Left lung (tissue), 10 donors: ENCODE results near the gene PDIK1L. TPM values are rescaled to one million over a fixed set of nuclear protein-coding genes. Genes with fewer than 3 reads are reported as not detected.
A peak's percentile ranks its signal among the peaks of the same experiment; 100 is the strongest.
"Not testable (repeated sequence)": the region's sequence is repeated elsewhere in the genome, so short reads cannot be mapped to it uniquely, and the experiment has no call there.

Experiments used
- ATAC-seq: fragments of 200-7000 bp; cut with Tn5 transposase; one replicate; pipeline ENCODE4 v1.9.1; 2020; ENCODE audit warnings: moderate library complexity
- DNase-seq, 4 donors: peaks; one replicate each; pipeline ENCODE4 v3.0.0-alpha.2; 2013 to 2020
- H3K27ac ChIP-seq, 2 donors: fragments of 200-600 bp; sonication (generic) in 1 of 2; one replicate each; pipeline versions ENCODE4 v1.5.0 to v1.8.0; 2020 to 2021
- H3K27me3 ChIP-seq, 2 donors: fragments of 200-600 bp; sonication (generic) in 1 of 2; one replicate each; pipeline versions ENCODE4 v1.5.0 to v1.8.0; 2020 to 2021
- H3K36me3 ChIP-seq, 2 donors: fragments of 200-600 bp; sonication (generic) in 1 of 2; one replicate each; pipeline versions ENCODE4 v1.5.0 to v1.8.0; 2020 to 2021
- H3K4me1 ChIP-seq, 2 donors: fragments of 200-600 bp; one replicate each; pipeline ENCODE4 v1.8.0; 2021
- H3K4me3 ChIP-seq, 2 donors: fragments of 200-600 bp; sonication (generic) in 1 of 2; one replicate each; pipeline versions ENCODE4 v1.5.0 to v1.8.0; 2020 to 2021; ENCODE audit warnings: mild to moderate bottlenecking in 1 of 2
- H3K9me3 ChIP-seq, 2 donors: fragments of 200-600 bp; sonication (generic) in 1 of 2; one replicate each; pipeline versions ENCODE4 v1.5.0 to v1.8.0; 2020 to 2021
- intact Hi-C, 2 donors: fragments of 100-400 bp; cut with DNase I; formaldehyde crosslinking; loops; one replicate each; pipeline versions ENCODE4 v1.11.2 to v1.14.2; 2022
- polyA plus RNA-seq, 6 donors: library from polyadenylated mRNA; unstranded; fragments of 120-200 nt; gene quantifications; one replicate each; pipeline ENCODE4 v1.2.1, GENCODE V29; 2013; ENCODE audit not compliant: insufficient read length in 6 of 6
- total RNA-seq, 2 donors: library from RNA; stranded (reverse); fragmentation: NEBNext Ultra II Directional; extraction: Animal tissue kit (Norgen Biotek cat#: 25700); gene quantifications; one replicate each; pipeline ENCODE4 v1.2.1, GENCODE V29; 2021
- TF ChIP-seq, protein P1 (sequence below), 2 donors: fragments of 200-600 bp; sonication (generic) in 1 of 2; IDR thresholded peaks; one replicate each; pipeline versions ENCODE4 v1.5.0 to v1.8.0; 2021; ENCODE audit warnings: antibody characterized with exemption in 2 of 2
- donor health status: DM: no; HTN: yes; CAD: no.
- donor health status: DM: no; HTN: no; CAD: no.

PDIK1L gene
- total and polyA plus RNA-seq, 8 donors, result 7.0 to 26.0 (median 22.2) TPM

DNA sequence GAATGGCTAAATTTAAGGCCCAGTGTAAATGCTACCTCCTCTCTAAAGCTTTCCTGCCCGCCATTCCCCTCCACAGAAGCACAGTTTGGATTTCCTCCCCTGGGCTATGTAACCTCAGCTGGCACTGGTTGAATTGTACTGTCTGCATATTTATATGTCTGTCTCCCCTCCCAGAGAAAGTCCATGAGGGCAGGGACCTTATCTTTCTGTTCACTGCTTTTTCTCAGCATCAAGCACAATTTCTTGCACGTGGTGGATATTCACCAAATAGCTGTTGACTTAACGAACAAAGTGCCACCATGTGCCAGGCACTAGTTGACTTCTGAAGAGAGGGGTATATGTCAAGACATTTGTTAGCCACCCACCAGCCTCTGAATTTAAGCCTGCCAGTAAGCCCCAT is 9.5 kb upstream of the PDIK1L start:
- no peak overlapping the region for H3K27ac ChIP-seq
- H3K9me3 ChIP-seq, result no peaks in the 10 kb centered on the region
- H3K36me3 ChIP-seq, result no peaks in the 10 kb centered on the region
- TF ChIP-seq, protein P1, sequence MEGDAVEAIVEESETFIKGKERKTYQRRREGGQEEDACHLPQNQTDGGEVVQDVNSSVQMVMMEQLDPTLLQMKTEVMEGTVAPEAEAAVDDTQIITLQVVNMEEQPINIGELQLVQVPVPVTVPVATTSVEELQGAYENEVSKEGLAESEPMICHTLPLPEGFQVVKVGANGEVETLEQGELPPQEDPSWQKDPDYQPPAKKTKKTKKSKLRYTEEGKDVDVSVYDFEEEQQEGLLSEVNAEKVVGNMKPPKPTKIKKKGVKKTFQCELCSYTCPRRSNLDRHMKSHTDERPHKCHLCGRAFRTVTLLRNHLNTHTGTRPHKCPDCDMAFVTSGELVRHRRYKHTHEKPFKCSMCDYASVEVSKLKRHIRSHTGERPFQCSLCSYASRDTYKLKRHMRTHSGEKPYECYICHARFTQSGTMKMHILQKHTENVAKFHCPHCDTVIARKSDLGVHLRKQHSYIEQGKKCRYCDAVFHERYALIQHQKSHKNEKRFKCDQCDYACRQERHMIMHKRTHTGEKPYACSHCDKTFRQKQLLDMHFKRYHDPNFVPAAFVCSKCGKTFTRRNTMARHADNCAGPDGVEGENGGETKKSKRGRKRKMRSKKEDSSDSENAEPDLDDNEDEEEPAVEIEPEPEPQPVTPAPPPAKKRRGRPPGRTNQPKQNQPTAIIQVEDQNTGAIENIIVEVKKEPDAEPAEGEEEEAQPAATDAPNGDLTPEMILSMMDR (IDR thresholded peaks at IDR 0.05), result no peak
- H3K27me3 ChIP-seq, result no peaks in the 10 kb centered on the region
- no peak for ATAC-seq
- intact Hi-C loops, result loop anchor here in 1 of 2 donors (5.0 kb wide), 1 partner anchor 45 kb away; no protein-coding TSS in a partner anchor
- H3K4me3 ChIP-seq, result no peak overlapping the region
- H3K4me1 ChIP-seq, result peaks cover 0 to 7% of the 10 kb centered on the region in 2 donors
- no peak for DNase-seq

- H3K4me3 ChIP-seq, result no peak overlapping the region
- no peaks in the 10 kb centered on the region for H3K36me3 ChIP-seq
- H3K27me3 ChIP-seq, result no peaks in the 10 kb centered on the region
- no peak for DNase-seq
- H3K27ac ChIP-seq, result no peak overlapping the region
- ATAC-seq, result no peak
- no peaks in the 10 kb centered on the region for H3K9me3 ChIP-seq
- TF ChIP-seq, protein P1 (IDR thresholded peaks at IDR 0.05), result no peak
- intact Hi-C loops, result loop anchor here in 1 of 2 donors (5.0 kb wide), 1 partner anchor 45 kb away; no protein-coding TSS in a partner anchor
- peaks cover 0 to 7% of the 10 kb centered on the region in 2 donors for H3K4me1 ChIP-seq
These were observed 9.1 kb upstream of the PDIK1L start for GRCh38 chr1:26102526-26102925.

- DNase-seq, H3K4me1 ChIP-seq, H3K27ac ChIP-seq, ATAC-seq, H3K27me3 ChIP-seq, H3K4me3 ChIP-seq, H3K36me3 ChIP-seq, intact Hi-C loops, H3K9me3 ChIP-seq: not testable (repeated sequence)
These were observed 6.4 kb upstream of the PDIK1L start for GRCh38 chr1:26105226-26105548.

- Histone ChIP-seq H3K4me3 (no peak overlapping the region), H3K4me1 (peaks cover 14 to 38% of the 10 kb centered on the region in 2 donors), H3K27ac (no peak overlapping the region), H3K27me3 (no peaks in the 10 kb centered on the region), H3K9me3 (no peaks in the 10 kb centered on the region), H3K36me3 (no peaks in the 10 kb centered on the region)
- TF ChIP-seq, protein P1 (IDR thresholded peaks at IDR 0.05), result no peak
- intact Hi-C loops, result no loop called here
- ATAC-seq (no peak), DNase-seq (no peak)
These were observed 2.1 kb upstream of the PDIK1L start for GRCh38 chr1:26109229-26110164.

GRCh38 chr1:26110731-26111529 is 694 bp upstream of the PDIK1L start:
- H3K9me3 ChIP-seq, result no peaks in the 10 kb centered on the region

More at GRCh38 chr1:26110731-26111529, 694 bp upstream of the PDIK1L start:
- DNase-seq (peak; percentile 72 to 94 (median 80)), ATAC-seq (peak; percentile 57)
- TF ChIP-seq, protein P1 (IDR thresholded peaks at IDR 0.05), result no peak
- Histone ChIP-seq H3K27ac (peak overlapping the region; percentile 94 to 95), H3K36me3 (peaks cover 0 to 5% of the 10 kb centered on the region in 2 donors), H3K27me3 (no peaks in the 10 kb centered on the region), H3K4me1 (peaks cover 17 to 44% of the 10 kb centered on the region in 2 donors), H3K4me3 (peak overlapping the region; percentile 99 to 100)
- intact Hi-C loops, result no loop called here
